NCI-H187 treated with DMSO at 0.1 percent for 48 hours (cell line): Measurements from ENCODE around the gene CYP4A11.
"Not testable (repeated sequence)": the region's sequence is repeated elsewhere in the genome, so short reads cannot be mapped to it uniquely, and the experiment has no call there.

ENCODE experiments used
- DNase-seq: peaks from one replicate; lab custom pipeline; 2025; lab: John Stamatoyannopoulos, UW

The CYP4A11 gene, protein sequence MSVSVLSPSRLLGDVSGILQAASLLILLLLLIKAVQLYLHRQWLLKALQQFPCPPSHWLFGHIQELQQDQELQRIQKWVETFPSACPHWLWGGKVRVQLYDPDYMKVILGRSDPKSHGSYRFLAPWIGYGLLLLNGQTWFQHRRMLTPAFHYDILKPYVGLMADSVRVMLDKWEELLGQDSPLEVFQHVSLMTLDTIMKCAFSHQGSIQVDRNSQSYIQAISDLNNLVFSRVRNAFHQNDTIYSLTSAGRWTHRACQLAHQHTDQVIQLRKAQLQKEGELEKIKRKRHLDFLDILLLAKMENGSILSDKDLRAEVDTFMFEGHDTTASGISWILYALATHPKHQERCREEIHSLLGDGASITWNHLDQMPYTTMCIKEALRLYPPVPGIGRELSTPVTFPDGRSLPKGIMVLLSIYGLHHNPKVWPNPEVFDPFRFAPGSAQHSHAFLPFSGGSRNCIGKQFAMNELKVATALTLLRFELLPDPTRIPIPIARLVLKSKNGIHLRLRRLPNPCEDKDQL

DNA sequence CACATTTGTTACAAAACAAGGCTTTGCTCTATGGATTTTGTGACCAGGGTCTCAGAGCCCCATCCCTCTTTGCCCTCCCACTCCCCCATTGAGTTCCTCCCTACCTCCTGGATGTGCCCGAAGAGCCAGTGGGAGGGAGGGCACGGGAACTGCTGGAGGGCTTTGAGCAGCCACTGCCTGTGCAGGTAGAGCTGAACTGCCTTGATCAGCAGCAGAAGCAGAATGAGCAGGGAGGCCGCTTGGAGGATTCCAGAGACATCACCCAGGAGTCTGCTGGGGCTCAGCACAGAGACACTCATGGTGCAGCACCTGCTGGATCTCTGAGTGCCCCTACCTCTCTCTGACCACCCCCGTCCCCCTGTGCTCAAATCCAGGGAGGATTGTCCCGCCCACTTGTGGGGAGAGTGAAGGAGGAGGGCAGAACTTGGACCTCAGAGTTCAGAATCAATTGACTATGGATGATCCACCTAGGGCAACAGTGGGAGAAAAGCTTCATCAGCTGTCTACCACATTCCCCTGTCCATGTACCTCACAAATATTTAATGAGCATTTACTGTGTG, at the start of gene CYP4A11:
Gene CYP4A11, minus strand, starts transcription at position 342 of the 560 bp plus-strand sequence. Its CDS starts 43 bp downstream, at position 299.
- DNase-seq = no peak

DNA sequence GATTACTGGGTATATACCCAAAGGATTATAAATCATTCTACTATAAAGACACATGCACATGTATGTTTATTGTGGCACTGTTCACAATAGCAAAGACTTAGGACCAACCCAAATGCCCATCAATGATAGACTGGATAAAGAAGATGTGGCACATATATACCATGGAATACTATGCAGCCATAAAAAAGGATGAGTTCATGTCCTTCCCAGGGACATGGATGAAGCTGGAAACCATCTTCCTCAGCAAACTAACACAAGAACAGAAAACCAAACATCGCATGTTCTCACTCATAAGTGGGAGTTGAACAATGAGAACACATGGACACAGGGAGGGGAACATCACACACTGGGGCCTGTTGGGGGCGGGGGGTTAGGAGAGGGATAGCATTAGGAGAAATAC, 49.3 kb upstream of the CYP4A11 start:
- not testable (repeated sequence) for DNase-seq

DNA sequence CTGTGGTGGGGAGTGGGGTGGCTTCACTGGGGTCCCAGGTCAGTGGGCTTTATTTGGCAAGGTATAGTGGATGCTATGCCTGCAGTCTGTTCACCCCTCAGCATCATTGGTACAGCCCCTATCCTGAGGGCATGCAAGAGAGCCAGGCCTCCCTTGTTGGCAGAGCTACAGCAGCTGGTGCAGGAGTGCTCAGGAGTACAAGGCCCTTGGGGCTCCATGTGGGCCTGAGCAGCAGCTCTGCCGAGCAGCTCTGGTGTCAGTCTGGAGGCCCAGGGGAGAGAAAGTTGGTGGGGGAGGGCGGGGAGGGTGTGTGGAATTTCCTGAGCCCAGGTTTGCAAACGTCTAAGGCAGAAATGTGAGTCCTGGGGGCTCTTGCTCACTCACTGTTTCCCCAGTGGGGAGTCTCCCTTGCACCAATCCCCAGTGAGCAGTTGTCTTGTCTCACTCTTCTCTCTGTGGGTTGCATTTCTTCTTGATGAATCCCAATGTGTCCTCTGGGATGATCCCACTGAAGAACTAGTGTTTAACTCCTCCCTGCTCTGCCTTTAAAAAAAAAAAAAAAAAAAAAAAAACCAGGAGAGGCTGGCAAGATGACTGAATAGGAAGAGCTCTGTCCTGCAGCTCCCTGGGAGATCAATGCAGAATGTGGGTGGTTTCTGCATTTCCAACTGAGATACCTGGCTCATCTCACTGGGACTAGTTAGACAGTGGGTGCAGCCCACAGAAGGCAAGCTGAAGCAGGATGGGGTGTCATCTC, 42.7 kb upstream of the CYP4A11 start:
- DNase-seq = no peak

DNA sequence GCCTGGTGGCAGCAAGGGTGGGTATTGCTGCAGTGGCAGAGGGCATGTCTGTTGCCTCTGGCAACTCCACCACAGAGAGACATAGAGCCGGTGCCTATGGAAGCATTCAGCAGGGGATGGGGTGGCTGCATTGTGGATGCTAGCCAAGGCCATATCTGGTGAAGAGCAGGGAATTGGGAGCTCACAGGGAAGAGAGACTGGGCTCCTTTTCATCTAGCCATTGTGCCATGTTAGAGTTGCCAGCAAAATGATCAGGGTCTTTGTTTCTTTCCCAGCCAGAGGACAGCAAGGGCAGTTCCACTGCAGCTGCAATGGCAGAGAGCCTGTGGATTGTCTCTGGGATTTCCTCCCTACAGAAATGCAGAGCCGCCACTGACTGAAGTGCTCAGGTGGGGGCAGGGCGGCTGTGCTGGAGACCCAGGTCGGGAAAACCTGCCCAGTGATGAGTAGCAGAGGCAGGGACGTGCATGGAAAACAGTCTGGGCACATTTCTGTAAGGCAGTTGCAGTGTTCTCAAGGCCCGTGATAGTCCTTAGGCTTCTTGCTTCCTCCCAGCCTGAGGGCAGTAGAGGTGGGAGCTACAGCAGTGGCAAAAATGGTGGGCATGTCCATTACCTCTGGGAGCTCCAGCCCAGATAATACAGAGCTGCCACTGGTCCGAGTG, 42.0 kb upstream of the CYP4A11 start:
- no peak for DNase-seq

DNA sequence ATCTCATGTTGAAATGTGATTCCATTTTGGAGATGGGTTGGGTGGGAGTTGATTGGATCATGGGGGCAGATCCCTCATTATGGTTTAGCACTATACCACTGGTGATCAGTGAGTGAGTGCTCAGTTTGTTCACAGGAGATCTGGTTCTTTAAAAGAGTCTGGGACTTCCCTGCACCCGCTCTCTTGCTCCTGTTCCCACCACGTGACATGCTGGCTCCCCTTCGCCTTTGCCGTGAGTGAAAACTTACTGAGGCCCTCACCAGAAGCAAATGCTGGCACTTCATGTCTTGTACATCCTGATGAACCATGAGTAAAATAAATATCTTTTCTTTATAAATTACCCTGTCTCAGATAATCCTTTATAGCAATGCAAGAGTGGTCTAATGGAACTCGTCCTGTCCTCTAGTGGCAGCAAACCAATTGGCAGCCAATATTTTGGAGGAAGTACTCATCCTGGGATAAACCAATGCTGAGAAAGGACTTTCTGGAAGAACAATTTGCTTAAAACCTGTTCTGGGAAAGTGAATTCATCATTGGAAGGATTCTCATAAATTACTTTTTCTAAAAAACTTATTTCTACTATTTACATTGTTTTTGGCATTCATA, 27.8 kb upstream of the CYP4A11 start:
- DNase-seq = no peak

DNA sequence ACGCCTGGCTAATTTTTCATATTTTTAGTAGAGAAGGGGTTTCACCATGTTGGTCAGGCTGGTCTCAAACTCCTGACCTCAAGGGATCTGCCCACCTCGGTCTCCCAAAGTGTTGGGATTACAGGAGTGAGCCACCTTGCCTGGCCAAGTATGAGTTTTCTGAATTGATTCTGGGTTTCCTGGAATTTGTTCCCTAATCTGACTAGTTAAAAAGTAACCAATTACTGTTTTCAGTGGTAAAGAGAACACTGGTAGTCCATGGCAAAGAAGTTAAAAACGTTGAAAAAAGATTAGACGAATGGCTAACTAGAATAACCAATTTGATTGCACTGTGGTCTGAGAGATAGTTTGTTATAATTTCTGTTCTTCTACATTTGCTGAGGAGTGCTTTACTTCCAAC, 21.0 kb upstream of the CYP4A11 start:
- DNase-seq = not testable (repeated sequence)

DNA sequence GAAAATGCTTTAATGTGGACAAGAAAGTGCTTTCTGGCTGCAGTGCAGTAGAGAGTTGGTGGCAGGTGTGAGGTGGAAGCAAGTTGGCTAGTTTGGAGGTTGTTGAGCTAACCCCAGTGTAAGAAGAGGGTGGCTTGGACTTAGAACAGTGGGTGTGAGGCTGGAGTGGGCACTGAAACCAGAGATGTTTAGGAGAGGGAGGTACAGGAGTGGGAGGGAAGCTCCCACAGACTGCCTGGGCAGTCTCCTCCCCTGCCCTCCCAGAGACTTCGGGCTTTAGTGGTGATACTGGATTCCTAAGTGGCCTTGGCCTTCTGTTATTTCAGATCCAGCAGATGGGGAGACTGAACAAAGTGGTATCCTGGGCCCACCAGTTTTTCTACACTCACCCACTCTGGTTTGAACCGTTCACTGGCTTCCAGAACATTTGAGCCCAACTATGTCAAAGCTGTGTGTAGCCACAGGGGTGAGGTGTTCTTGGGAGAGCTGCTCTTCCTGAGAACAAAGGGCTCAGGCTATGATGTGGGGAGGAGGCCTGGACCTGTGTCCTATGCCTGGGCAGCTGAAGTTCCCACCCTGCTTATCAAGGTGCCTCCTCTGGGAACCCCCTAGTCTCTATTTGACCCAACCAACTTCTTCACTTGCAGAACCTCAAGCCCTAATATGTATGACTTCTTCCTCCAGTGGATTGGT, 19.9 kb upstream of the CYP4A11 start:
- no peak for DNase-seq

DNA sequence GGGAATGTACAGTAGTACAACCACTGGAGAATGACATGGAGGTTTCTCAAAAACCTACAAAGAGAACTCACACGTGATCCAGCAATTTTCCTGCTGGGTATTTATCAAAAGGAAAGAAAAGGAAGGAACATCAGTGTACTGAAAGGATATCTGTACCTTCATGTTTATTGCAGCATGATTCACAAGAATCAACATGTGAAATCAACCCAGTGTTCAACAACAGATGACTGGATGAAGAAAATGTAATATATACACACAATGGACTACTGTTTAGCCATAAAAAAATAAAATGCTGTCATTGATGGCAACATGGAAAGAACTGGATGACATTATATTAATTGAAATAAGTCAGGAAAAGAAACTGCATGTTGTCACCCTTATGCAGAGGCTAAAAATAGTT, 19.0 kb upstream of the CYP4A11 start:
- no peak for DNase-seq

DNA sequence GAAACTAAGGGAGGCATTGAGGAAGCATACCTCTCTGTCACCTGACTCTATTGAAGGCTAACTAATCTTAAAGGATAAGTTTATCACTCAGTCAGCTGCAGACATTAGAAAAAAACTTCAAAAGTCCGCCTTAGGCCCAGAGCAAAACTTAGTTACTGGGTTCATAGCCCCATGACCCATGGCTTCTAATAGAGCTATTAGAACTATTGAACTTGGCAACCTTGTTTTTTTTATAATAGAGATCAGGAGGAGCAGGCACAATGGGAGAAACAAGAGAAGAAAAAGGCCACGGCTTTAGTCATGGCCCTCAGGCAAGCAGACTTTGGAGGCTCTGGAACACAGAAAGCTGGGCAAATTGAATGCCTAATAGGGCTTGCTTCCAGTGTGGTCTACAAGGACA, 13.8 kb upstream of the CYP4A11 start:
- not testable (repeated sequence) for DNase-seq

DNA sequence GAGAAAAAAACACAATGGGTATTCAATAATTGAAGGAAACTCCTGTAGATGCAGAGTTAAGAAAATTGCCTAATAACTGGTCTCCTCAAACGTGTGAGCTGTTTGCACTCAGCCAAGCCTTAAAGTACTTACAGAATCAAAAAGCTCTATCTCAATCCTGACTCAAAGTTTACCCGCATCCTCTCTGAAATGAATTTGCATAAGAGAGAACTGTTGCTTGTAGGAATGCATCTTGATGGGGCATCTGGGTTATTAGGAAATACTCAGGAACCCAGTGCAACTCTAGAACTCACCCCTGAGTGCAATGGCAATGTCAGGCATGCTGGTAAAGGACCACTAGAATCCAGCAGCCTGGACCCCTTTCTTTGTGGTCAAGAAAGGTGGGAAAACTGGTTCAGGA, 12.6 kb upstream of the CYP4A11 start:
- not testable (repeated sequence) for DNase-seq

DNA sequence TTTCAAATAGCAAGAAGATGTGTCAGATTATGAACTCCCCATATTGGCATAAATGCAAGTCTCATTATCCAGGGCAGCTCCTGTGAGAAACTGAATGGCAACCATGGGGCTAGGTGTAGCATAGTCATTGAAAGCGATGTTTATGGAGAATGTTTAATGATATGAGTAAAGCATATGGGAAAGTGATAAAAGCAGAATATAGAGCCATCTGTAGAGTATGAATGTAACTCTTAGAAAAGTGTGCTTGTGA, 8.1 kb upstream of the CYP4A11 start:
- not testable (repeated sequence) for DNase-seq

DNA sequence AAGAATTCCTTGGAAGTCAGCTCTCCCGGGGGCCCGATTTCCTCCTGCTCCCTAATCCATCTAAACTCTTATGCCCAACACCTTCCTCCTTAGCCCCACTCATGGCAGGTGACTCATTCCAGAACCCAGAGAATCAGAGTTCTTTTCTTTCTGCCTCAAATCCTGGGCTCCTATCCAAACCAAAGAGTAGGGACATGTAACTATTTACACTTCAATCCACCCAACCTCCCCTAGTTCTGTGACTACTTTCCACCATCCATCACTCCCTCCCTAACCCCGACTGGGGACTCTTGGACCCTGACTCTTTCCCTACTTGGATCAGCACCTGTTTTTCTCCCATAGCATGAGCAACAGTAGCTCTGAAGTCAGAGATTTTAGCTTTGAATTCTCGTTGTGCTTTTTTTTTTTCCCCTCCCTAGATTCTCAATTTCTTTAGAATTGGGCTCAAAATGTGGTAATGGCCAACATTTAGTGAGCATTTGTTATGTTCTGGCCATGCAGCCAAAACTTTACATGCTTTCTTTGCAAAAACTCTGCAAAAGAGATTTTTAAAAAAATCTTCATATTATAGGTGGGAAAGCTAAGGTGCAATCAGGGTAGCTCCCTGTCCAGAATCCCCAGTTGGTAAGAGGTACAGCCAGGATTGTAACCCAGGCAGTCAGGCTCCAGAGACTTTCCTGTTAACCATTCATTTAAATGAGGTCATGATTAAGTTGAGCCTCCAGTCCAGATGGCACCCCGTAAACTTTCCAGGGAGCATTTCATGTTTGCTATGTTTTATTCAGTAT, 7.5 kb upstream of the CYP4A11 start:
- DNase-seq = no peak

DNA sequence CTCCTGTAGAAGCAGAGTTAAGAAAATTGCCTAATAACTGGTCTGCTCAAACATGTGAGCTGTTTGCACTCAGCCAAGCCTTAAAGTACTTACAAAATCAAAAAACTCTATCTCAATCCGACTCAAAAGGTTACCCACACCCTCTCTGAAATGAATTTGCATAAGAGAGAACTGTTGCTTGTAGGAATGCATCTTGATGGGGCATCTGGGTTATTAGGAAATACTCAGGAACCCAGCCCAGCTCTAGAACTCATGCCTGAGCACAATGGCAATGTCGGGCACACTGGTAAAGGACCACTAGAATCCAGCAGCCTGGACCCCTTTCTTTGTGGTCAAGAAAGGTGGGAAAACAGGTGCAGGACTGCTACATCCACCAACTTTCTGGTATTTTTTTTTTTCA, 6.4 kb upstream of the CYP4A11 start:
- DNase-seq = not testable (repeated sequence)

DNA sequence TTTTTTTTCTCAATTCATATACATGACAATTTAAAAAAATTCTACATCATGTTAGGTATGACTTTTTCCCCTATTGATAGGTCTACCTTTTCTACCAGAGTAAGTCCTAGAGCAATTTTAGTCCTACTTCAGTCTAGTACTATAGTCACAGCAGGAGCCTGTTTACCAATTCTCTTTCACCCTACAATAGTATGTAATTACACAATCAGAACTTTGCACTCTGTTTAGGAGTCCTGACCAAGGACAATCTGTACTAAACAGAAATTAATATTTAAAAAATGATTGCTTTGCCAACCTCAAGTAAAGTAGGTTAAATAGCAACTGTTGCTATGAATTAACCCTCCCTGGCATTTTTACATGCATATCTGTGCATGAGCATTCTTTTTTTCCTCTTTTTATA, 810 bp upstream of the CYP4A11 start:
- DNase-seq = no peak

DNA sequence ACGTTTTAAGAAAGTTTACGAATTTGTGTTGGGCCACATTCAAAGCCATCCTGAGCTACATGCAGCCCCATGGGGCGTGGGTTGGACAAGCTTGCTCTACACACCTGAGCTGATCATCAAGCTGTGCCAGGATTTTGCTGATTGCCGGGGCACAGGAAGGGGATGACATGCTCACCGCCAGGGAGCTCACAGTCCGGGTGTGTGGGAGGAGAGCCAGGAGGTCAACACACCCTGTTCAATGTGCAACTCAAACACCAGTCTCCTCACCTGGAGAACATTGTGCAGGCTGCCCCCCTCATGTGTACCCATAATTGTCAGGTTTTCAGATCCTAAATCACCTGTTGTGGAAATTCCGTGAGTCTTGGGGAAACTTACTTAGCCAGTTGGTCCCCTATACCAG, 969 bp downstream of the CYP4A11 start:
- no peak for DNase-seq

DNA sequence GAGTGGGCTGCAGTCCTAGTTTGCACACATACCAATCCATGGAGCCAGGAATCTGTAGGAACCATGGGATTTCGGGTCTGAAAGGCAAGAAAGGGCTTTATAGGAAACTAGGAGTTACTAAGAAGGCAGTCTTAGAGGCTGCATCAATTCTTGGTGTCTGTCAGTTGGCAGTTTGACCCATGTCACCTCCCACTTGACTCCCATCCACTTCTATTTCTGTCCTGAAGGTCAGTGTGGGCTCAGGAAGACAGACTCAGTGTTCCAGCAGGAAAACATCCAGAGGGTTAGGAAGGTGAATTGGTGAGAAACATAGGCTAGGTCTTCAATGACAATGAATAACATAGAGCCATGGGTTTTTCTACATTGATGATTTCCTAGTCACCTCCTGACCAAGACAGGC, 4.0 kb downstream of the CYP4A11 start:
- DNase-seq = no peak

DNA sequence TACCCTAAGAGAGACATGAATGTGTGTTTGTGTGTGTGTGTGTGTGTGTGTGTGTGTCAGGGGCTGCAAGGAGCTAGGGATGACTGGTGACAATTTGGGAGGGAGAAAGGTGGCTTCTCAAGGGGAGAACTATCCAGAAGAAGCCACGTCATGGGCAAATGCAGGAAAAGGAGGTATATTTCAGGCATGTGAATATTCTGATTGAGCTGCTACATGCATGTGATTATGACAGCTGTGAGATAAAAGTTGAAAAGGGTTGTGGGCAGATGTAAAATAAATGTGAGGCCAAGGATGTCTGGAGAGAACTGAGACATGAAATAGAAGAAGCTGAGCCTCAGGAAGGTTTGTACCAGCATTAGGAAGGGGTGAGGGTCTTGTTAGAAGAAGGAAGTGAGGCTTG, 4.5 kb downstream of the CYP4A11 start:
- DNase-seq = no peak

DNA sequence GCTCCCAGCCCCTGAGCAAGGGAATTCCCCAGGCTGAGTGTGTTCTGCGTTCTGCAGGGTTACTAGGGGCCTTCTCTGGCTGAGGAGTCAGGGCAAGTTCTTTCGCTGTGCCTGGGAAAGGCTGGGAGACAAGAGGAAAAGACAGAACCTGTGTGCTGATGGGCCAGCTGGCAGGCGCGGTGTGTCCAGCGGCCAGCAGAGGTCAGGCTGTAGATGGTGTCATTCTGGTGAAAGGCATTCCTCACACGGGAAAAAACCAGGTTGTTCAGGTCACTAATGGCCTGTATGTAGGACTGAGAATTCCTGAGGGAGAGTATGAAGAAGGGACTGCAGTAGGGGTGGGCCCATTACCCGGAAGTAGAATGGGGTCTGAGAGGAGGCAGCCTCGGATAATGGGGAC, 6.4 kb downstream of the CYP4A11 start:
- not testable (repeated sequence) for DNase-seq

DNA sequence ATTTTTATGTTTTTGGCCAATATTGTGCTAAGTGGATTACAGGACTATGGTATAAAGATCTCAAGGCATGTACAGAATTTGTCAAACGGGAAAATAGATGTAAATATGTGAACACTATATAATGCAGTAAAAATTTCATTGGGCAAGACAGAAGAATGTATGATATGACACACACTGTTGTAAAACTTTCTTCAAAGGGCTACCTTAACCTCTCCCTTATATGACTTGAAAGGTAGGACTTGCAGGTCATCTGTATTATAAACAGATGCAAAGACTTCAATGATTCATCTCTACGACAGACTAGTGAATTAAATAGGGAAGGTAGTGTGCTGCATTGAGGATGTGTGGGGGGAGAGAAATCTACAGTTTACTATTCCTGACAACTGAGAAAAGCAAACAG, 9.3 kb downstream of the CYP4A11 start:
- DNase-seq = not testable (repeated sequence)

DNA sequence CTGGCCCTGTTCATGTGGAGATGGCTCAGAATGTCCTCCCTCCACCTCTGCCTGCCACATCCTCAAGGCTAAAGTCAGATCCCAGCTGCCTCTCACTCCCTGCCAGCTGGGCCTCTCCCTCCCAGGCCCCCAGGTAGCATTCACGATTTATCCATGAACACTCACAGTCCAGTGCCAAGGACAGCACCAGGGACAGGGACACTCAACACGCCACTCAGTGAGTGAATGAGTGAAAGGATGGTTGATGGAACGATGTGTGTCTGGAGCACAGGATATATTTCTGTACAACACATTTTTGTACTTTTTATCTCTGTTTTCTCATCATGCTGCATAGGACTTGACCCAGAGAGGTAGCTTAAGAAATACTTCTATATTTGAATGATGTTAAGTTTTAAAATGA, 10.1 kb downstream of the CYP4A11 start:
- no peak for DNase-seq
